ENCODE results near the gene COL6A1.

The COL6A1 gene

GRCh38 chr21:45990049-45990711 lies 8.6 kb downstream of the COL6A1 start:
- FAIRE-seq: no peak
- no peak for DNase-seq (ENCODE audit: insufficient read length, low spot score)
- no peak for TF ChIP-seq CTCF (IDR thresholded peaks at IDR 0.05; ENCODE audit: insufficient read depth, missing control alignments)

GRCh38 chr21:45990741-45991605 lies 9.4 kb downstream of the COL6A1 start:
- no peak for TF ChIP-seq CTCF (IDR thresholded peaks at IDR 0.05; ENCODE audit: insufficient read depth, missing control alignments)
- DNase-seq (ENCODE audit: insufficient read length, low spot score): peak; percentile 8
- FAIRE-seq: no peak

- FAIRE-seq (no peak), DNase-seq (ENCODE audit: insufficient read length, low spot score) (peak; percentile 17)
- no peak for TF ChIP-seq CTCF (IDR thresholded peaks at IDR 0.05; ENCODE audit: insufficient read depth, missing control alignments)
Measured at GRCh38 chr21:45991606-45992300, 10.2 kb downstream of the COL6A1 start.

- FAIRE-seq (no peak), DNase-seq (ENCODE audit: insufficient read length, low spot score) (peak; percentile 17)
Measured at GRCh38 chr21:45992301-45993209, 11.0 kb downstream of the COL6A1 start.

GRCh38 chr21:45993210-45994085 lies 11.9 kb downstream of the COL6A1 start:
- no peak for TF ChIP-seq CTCF (IDR thresholded peaks at IDR 0.05; ENCODE audit: insufficient read depth, missing control alignments)
- DNase-seq (ENCODE audit: insufficient read length, low spot score): peak; percentile 14
- FAIRE-seq: no peak

More at GRCh38 chr21:45992301-45993209, 11.0 kb downstream of the COL6A1 start:
- TF ChIP-seq CTCF (IDR thresholded peaks at IDR 0.05; ENCODE audit: insufficient read depth, missing control alignments): no peak
